Measurements from ENCODE around the gene NAV2.
"Not testable (repeated sequence)": the region's sequence is repeated elsewhere in the genome, so short reads cannot be mapped to it uniquely, and the experiment has no call there.

Gene NAV2

GRCh38 chr11:20005747-20006146 is 293.1 kb downstream of the NAV2 start:
- no peak for DNase-seq (ENCODE audit: low read depth)

- DNase-seq (ENCODE audit: low read depth) = not testable (repeated sequence)
These were observed 294.0 kb downstream of the NAV2 start for GRCh38 chr11:20006618-20007017.

GRCh38 chr11:20007386-20007785 is 294.7 kb downstream of the NAV2 start:
- no peak for DNase-seq (ENCODE audit: low read depth)

GRCh38 chr11:20008190-20008870 is 295.7 kb downstream of the NAV2 start:
- no peak for DNase-seq (ENCODE audit: low read depth)

- no peak for DNase-seq (ENCODE audit: low read depth)
These were observed 296.4 kb downstream of the NAV2 start for GRCh38 chr11:20008871-20009644.

- no peak for DNase-seq (ENCODE audit: low read depth)
These were observed 297.7 kb downstream of the NAV2 start for GRCh38 chr11:20010156-20010850.

- DNase-seq (ENCODE audit: low read depth) = no peak
These were observed 298.2 kb downstream of the NAV2 start for GRCh38 chr11:20010851-20011225.

- DNase-seq (ENCODE audit: low read depth) = no peak
These were observed 298.8 kb downstream of the NAV2 start for GRCh38 chr11:20011307-20011951.

GRCh38 chr11:20013346-20014066 is 300.9 kb downstream of the NAV2 start:
- DNase-seq (ENCODE audit: low read depth) = no peak

- DNase-seq (ENCODE audit: low read depth) = no peak
These were observed 301.4 kb downstream of the NAV2 start for GRCh38 chr11:20014067-20014402.

- no peak for DNase-seq (ENCODE audit: low read depth)
These were observed 302.5 kb downstream of the NAV2 start for GRCh38 chr11:20015101-20015500.

- no peak for DNase-seq (ENCODE audit: low read depth)
These were observed 303.1 kb downstream of the NAV2 start for GRCh38 chr11:20015529-20016427.

- no peak for DNase-seq (ENCODE audit: low read depth)
These were observed 303.9 kb downstream of the NAV2 start for GRCh38 chr11:20016526-20016925.

GRCh38 chr11:20017320-20017719 is 304.7 kb downstream of the NAV2 start:
- DNase-seq (ENCODE audit: low read depth) = no peak

- DNase-seq (ENCODE audit: low read depth) = no peak
These were observed 307.6 kb downstream of the NAV2 start for GRCh38 chr11:20020198-20020597.

- no peak for DNase-seq (ENCODE audit: low read depth)
These were observed 308.1 kb downstream of the NAV2 start for GRCh38 chr11:20020716-20021115.

- DNase-seq (ENCODE audit: low read depth) = no peak
These were observed 308.6 kb downstream of the NAV2 start for GRCh38 chr11:20021212-20021611.

GRCh38 chr11:20021771-20022362 is 309.2 kb downstream of the NAV2 start:
- no peak for DNase-seq (ENCODE audit: low read depth)

GRCh38 chr11:20022363-20023081 is 309.9 kb downstream of the NAV2 start:
- DNase-seq (ENCODE audit: low read depth) = no peak

GRCh38 chr11:20023082-20023426 is 310.4 kb downstream of the NAV2 start:
- DNase-seq (ENCODE audit: low read depth) = no peak

Measured in stimulated activated CD8-positive, alpha-beta memory T cell treated with anti-CD3 and anti-CD28 coated beads, Interleukin-7, amount 100 ng/mL, for 24 hours (primary cell).